Lower leg skin (tissue), 4 donors: Measurements from ENCODE around the gene PLEKHA8. TPM values are rescaled to one million over a fixed set of nuclear protein-coding genes. Genes with fewer than 3 reads are reported as not detected.

Experiments
- DNase-seq, 2 donors: peaks; one replicate each; pipeline ENCODE4 v3.0.0-alpha.2; 2019; ENCODE audit warnings: low spot score in 2 of 2
- H3K4me3 ChIP-seq: fragments of 200-600 bp; sonication (generic); 2 replicates; pipeline ENCODE4 v1.5.1; 2017; ENCODE audit warnings: mild to moderate bottlenecking, low read depth; ENCODE audit not compliant: poor library complexity, severe bottlenecking
- POLR2A ChIP-seq, 2 donors: fragments of 450-650 bp; IDR thresholded peaks; one replicate each; pipeline ENCODE4 v1.6.1; 2016 to 2017; ENCODE audit warnings: antibody characterized with exemption in 2 of 2, mild to moderate bottlenecking in 1 of 2, moderate library complexity in 1 of 2
- WGBS, 2 donors: methylation state at CpG; one replicate each; pipeline ENCODE4 v1.1.5; 2018; 5-methylcytosine and 5-hydroxymethylcytosine counted together
- intact Hi-C: fragments of 100-400 bp; cut with DNase I; formaldehyde crosslinking; loops from one replicate; pipeline ENCODE4 v1.15.0; 2023; ENCODE audit warnings: low total_unique reads
- total RNA-seq, 4 donors: library from RNA; depleted of rRNA; stranded (reverse); fragments of >200 nt; gene quantifications; one replicate each; pipeline ENCODE4 v1.1.0, GENCODE V29; 2016
- TF ChIP-seq, protein P1 (sequence below), 3 donors: fragments of 450-650 bp; IDR thresholded peaks; one replicate each; pipeline ENCODE4 v1.5.1; 2016; ENCODE audit warnings: antibody characterized with exemption in 3 of 3, mild to moderate bottlenecking in 3 of 3, moderate library complexity in 2 of 3

PLEKHA8 gene
- total RNA-seq, 4 donors from 2014 or later, result 6.0 to 10.9 (median 6.5) TPM

DNA sequence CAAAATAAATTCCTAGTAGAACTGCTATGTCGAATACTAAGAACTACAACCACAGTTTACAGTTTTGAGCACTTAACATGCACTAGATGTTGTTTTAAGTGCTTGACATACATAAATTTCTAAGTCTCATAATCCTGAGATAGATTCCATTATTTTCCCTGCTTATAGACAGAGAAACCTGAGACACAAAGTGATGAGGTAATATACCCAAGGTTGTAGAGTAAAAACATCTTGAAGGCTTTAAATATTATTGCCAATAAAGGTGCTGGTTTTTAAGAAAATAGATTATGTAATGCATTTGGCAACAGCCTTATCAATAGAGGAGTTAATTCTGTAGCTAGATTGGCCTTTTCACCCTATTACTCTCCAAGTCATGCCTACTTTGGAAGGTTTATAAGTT lies 48.2 kb downstream of the PLEKHA8 start:
- TF ChIP-seq, protein P1, sequence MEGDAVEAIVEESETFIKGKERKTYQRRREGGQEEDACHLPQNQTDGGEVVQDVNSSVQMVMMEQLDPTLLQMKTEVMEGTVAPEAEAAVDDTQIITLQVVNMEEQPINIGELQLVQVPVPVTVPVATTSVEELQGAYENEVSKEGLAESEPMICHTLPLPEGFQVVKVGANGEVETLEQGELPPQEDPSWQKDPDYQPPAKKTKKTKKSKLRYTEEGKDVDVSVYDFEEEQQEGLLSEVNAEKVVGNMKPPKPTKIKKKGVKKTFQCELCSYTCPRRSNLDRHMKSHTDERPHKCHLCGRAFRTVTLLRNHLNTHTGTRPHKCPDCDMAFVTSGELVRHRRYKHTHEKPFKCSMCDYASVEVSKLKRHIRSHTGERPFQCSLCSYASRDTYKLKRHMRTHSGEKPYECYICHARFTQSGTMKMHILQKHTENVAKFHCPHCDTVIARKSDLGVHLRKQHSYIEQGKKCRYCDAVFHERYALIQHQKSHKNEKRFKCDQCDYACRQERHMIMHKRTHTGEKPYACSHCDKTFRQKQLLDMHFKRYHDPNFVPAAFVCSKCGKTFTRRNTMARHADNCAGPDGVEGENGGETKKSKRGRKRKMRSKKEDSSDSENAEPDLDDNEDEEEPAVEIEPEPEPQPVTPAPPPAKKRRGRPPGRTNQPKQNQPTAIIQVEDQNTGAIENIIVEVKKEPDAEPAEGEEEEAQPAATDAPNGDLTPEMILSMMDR (IDR thresholded peaks at IDR 0.05), result no peak
- no peak for TF ChIP-seq POLR2A (IDR thresholded peaks at IDR 0.05)
- 97 to 98% methylated on average over 1 of the region's 1 CpG for WGBS, 2 donors
- intact Hi-C loops, result no loop called here
- no peak overlapping the region for H3K4me3 ChIP-seq
- no peak for DNase-seq

DNA sequence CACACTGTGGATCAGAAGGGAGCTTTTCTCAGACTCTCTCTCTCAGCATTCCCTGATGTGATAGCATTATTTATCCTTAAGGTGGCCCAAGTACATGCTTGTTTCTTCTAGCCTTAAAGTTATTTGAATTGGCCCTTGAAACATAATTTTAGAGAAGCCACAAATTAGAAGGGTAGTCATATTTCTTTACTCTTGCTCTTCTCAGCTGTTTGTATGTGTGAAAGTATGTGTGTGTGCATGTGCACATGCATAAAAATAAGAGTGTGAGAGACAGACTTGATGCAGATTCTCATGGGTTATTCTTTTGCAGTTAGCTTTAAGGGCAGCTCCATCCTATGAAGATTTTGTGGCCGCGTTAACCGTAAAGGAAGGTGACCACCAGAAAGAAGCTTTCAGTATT lies 50.1 kb downstream of the PLEKHA8 start:
- no peak overlapping the region for H3K4me3 ChIP-seq
- no peak for DNase-seq
- 96 to 98% methylated on average over 3 of the region's 3 CpGs for WGBS, 2 donors
- intact Hi-C loops, result no loop called here
- no peak for TF ChIP-seq POLR2A (IDR thresholded peaks at IDR 0.05)
- TF ChIP-seq, protein P1 (IDR thresholded peaks at IDR 0.05), result no peak

DNA sequence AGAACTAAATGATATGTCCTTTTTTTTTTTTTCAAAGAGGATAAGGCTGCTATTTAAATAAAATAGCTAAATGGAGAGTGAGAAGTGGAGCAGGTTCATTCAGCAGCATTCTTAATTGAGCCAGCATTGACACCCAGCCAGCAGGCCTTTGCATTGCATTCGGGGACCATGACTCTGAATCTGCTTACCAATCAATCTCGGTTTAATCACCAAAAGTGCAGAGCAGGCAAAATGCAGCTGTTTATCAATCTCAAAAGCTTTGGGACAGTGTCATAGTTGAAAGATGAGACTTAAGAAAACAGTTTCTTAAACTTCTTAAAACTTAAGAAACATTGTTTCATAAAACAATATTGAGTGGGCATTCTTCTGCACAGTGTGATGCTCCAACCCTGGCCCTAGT lies 51.7 kb downstream of the PLEKHA8 start:
- intact Hi-C loops, result no loop called here
- no peak for DNase-seq
- no peak overlapping the region for H3K4me3 ChIP-seq
- TF ChIP-seq POLR2A (IDR thresholded peaks at IDR 0.05), result no peak
- TF ChIP-seq, protein P1 (IDR thresholded peaks at IDR 0.05), result no peak
- 91 to 93% methylated on average over 2 of the region's 2 CpGs for WGBS, 2 donors

DNA sequence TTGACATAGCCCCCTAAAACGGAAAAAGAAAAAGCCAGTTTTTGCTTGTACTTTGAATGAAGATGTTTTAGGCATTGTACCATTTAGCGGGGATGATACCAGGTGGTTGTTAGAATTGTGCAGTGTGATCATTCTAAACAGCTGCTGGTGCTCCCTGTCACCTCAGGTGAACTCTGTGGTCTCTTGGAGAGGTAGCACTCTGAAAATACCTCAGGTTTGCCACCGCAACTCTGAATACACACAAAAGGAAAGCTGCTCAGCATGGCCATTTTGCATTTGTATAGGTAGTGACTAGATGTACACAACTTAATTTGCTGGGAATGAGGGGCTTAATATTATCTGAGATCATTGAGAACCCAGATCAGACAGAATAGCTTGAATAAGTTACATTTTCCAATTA lies 52.6 kb downstream of the PLEKHA8 start:
- 93 to 99% methylated on average over 3 of the region's 3 CpGs for WGBS, 2 donors
- no peak overlapping the region for H3K4me3 ChIP-seq
- no peak for TF ChIP-seq POLR2A (IDR thresholded peaks at IDR 0.05)
- TF ChIP-seq, protein P1 (IDR thresholded peaks at IDR 0.05), result no peak
- intact Hi-C loops, result no loop called here
- no peak for DNase-seq

DNA sequence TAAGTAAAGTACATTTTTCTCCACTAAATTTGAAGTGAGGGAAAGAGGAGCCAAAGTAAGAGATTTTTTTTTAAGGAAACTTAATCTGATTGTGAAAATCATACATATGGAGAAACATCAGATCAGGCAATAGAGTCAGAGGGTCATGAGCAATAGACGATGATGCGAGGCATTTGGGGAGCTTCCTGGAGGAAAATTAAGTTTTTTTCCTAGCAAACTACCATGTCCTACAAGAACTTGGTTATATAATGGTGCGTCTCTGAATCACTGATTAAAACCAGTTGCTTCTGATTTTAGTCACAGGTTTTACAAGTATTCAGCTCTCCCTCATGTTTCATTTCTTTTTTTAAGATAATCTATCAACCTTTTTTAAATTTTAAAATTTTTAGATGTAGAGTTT lies 54.5 kb downstream of the PLEKHA8 start:
- no peak for DNase-seq
- 62 to 73% methylated on average over 3 of the region's 3 CpGs for WGBS, 2 donors
- intact Hi-C loops, result no loop called here
- no peak for TF ChIP-seq POLR2A (IDR thresholded peaks at IDR 0.05)
- no peak overlapping the region for H3K4me3 ChIP-seq

DNA sequence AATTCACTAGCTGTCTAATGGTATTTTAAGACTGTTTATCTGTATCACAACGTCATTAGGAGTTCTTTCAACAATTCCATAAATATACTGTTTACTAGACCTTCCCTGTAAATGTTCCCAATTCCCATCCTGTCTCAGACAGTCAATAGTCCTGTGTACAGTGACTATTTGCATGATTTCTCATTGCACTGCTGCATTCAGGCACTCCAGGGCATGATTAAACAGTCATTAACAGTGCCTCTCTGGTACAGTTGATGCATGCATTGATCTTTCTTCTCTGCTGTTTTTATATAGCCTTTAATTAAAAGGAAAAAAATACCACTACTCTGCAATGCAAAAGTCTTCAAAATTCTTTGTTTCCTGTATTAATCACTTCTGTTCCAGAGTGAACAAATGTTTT lies 55.1 kb downstream of the PLEKHA8 start:
- WGBS, 2 donors, result 33 to 49% methylated on average over 1 of the region's 1 CpG
- no peak overlapping the region for H3K4me3 ChIP-seq
- TF ChIP-seq, protein P1 (IDR thresholded peaks at IDR 0.05), result no peak
- TF ChIP-seq POLR2A (IDR thresholded peaks at IDR 0.05), result no peak
- no peak for DNase-seq
- intact Hi-C loops, result no loop called here
